Right kidney (tissue), 1 donor: ENCODE data around the gene TFB2M.

ENCODE experiments used
- DNase-seq: peaks from one replicate; pipeline ENCODE4 v3.0.0-alpha.2; 2016

TFB2M gene

DNA sequence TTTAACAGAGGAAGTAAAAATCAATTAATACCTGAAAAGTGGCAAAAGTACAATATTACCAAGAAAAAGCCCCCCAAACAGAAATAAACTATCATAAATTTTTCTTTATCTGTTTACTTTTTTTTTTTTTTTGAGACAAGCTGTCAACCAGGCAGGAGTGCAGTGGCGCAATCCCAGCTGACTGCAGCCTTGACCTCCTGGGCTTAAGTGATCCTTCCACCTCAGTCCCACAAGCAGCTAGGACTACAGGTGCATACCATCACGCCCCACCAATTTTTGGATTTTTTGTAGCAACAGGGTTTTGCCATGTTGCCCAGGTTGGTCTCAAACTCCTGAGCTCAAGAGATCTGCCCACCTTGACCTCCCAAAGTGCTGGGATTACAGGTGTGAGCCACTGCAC, 8.0 kb downstream of the TFB2M start:
- DNase-seq = no peak

DNA sequence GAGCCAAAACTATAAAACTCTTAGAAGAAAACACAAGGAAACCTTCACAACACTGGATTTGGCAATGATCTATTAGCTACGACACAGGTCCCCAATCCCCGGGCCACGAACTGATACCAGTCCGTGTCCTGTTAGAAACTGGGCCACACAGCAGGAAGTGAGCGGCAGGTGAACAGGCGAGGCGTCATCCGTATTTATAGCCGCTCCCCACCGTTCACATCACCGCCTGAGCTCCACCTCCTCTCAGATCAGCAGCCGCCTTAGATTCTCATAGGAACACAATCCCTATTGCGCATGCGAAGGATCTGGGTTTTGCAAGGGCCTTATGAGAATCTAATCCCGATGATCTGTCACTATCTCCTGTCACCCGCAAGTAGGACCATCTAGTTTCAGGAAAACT, 11.9 kb downstream of the TFB2M start:
- DNase-seq = no peak

DNA sequence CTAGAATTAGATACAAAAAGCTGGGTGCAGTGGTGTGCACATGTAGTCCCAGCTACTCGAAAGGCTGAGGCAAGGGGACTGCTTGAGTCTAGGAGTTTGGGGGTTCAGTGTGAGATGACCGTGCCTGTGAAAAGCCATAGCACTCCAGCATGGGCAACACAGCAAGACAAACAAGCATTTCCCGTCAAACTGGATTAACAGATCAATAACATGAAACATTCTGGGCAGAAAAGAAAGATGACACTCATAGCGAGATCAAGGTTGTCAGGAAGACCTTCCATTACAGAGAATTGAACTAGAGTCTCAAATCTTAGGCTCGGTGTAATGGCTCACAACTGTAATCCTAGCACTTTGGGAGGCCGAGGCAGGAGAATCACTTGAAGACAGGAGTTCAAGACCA, 14.0 kb downstream of the TFB2M start:
- DNase-seq = no peak

DNA sequence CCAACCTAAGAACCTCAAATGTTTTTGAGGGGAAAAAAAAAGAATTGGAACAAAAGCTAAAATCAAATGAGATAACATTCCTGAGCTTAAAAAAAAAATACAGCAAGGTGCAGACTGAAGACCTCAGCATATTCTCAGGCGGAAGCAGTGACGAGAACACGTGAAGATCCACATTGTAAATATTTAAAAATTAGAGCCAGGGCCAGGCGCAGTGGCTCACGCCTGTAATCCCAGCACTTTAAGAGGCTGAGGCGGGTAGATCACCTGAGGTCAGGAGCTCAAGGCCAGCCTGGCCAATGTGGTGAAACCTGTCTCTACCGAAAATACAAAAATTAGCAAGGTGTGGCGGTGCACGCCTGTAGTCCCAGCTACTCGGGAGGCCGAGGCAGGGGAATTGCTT, 15.7 kb downstream of the TFB2M start:
- DNase-seq = no peak

DNA sequence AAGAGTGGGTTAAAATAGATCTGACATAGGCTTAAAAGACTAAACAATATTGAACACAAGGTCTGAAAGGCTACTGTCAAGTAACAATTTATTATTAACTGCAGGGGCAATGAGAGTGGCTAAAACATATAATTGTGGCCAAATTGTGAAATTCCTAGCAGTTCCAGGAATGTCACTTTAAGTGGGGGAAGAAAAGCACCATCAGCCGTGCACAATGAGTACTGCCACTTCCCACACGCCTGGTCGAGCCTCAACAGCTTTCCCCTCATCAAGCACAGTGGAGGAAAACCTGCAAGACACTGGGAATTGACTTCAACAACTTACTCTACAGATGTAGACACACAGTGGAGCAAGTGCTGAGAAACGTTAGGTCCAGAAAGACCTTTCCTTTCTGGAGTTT, 16.4 kb downstream of the TFB2M start:
- DNase-seq = no peak

DNA sequence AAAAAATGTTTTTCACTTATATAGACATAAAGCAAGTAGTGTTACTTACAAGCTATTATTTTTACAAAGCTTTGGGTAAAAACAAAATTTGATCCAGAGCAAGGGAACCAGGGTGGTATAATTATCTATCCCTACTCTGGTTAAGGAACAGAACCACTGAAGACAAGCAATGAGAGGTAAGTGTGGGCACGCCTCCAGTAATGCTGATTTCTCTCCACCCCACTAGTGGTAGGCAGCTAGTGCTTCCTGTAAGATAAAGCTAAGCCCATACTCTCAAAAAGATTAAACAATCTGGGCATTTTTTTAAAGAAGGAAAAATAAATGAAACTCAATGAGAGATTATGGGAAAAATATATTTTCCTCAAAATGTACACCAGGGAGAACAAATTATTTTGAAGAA, 22.1 kb downstream of the TFB2M start:
- DNase-seq = no peak

DNA sequence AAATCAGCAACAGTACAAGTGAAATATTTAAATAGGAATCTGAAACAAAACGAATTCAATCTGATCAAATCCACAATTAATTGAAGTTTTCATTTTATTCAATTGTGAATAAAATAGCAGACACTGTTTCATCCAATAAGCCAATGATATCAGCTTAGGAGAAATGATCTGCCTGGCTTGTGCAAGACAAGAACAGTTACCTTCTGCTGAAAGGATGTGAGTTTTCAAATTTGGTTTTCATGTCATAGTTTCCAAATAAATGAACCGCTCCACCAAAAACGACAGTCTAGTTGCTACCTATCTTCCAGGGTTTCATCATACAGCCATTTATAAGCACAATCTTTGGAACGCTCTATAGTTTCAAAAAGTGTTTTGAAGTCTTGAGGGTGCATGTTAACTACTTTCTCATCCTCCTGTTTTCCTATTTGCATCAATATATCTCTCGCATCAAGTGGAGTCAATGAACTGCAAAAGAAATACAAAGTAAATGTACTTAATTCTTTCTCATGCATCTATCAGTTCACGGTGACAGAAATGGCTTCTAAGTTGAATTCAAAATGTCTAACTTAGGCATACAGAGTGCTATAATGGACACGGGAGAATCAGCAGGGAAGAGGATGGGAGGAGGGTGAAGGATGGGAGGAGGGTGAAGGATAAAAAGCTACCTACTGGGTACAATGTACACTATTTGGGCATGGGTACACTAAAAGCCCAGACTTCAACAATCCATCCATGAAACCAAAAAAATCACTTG, 25.1 kb downstream of the TFB2M start:
- DNase-seq = no peak

DNA sequence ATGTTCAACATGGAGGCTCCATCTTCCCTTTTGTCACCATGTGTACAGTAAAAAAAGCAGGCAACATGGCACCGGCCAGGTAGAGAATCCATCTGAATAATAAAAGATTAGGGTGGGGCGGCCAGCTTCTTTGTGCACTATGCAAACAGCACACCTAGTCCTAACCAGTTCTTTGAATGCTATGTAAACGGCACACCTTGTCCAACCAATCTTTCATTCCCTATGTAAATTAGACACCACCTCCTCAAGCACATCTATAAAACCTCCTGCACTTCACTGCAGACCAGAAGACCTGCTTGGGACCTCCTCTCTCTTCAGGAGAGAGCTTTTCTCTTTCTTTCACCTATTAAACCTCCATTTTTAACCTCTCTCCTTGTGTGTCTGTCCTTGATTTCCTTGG, 28.2 kb downstream of the TFB2M start:
- DNase-seq = no peak

DNA sequence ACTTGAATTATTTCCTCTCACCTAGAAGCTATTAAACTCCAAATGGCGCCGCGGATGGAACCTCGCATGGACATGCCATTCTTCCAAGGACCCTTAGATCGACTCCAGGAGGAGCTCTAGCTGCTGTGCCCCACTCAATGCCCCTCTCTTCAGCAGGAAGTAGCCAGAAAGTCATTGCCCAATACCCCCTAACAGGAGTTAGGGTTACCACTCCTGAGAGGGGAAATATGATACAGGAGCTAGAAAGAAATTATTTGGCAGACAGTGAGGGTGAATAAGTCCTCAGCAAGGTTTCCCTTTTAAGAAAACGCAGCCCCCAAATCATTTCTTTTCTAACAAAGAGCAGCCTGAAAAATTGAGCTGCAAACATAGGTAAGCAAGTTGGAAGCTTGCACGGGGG, 28.6 kb downstream of the TFB2M start:
- no peak for DNase-seq

DNA sequence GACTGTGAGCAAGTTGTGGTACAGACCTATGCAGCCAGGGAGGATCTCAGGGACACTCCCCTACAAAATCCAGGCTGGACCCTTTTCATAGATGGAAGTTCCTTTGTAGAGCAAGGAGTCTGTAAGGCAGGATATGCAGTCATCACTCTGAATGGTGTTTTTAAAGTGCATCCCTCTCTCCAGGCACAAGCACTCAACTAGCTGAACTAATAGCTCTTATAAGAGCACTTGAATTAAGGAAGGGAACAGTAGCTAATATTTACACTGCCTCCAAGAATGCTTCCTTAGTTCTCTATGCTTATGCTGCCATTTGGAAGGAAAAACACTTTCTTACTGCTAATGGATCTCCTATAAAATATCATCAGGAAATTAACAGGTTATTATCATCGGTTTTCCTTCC, 31.9 kb downstream of the TFB2M start:
- DNase-seq = no peak

DNA sequence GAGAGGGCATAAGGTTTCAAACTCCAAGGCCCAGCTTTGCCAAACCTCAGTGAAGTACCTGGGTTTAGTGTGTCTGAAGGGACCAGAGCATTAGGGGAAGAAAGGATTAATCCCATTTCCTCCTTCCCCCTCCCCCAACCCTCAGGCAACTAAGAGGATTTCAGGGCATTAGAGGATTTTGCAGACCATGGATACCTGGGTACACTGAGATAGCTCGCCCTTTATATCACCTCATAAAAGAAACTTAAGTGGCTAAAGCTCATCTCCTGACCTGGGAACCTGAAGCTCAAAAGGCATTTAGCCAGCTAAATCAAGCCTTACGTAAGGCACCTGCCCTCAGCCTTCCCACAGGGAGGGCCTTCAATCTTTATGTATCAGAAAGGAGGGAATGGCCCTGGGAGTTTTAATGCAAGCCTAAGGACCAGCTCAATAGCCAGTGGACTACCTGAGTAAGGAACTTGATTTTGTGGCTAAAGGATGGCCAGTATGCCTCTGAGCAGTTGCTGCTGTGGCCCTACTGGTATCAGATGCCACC, 32.6 kb downstream of the TFB2M start:
- no peak for DNase-seq

DNA sequence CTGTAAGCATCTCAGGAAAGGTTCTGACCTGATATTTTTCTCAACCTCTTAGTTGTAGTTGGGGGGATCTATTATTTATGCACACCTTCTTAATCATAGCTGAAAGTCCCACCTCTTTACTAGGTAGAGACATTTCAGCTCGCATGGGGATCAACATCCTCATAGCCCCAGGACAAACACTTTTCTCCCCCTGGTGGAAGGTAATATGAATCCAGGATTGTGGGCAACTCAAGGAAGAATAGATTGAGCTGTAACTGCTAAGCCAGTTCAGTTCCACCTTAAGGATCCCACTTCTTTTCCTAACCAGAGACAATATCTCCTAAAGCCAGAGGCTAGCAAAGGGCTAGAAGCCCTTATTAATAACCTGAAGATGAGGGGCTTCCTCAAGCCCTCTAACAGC, 33.5 kb downstream of the TFB2M start:
- DNase-seq = no peak

DNA sequence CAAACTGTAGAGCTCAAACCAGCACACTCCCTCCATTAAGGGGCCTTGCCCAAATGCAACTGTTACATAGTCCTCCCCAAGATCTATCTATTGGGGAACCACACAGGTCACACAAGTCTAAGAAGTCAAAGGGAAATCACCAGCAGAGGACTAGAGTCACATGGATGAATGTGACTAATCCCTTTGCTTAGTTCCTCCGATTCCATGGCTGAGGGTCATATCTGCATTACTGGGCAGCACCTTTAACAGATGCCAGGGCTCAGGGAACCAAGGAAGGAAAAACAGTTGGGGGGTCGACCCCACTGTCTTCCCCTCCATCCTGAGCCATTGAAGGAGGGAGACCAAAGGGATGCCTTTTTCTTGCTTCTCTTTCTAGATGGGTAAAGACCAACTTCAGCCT, 35.6 kb downstream of the TFB2M start:
- DNase-seq = no peak

DNA sequence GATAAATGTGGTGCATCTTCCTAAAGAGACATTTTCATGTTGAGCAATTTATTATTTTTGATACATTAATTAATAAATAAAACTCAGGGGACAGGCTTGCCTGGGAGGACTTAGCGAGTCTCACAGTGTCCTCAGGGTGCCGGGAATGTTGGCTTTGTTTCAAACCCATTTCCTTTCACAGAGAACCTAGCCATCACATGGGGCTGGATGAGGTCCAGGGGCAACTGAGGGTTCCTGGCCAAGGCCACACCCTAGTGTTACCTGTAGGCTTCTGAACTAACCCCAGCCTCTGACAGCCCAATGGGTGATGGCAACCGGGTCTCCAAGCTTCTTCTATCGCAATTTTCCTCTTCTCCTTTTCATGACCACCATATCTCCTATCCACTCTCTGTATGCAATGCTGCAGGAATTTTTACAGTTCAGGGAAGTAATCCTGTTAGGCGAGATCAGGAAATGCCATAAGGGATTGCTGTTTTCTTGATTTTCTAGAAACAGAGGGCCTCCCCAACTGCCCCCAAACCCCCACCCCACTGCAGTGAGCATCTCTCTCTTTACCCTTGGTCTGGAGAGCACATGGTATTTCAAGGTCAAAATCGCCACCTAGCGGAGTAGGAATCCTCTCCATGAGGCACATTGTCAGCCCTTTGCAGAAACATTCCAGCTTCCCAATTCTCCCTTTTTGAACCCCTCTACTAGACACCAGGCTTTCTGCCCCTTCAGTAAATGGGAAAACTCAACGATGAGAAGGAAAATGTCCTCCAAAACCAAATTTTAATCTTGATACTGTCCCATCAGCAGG, 36.9 kb downstream of the TFB2M start:
- DNase-seq = no peak

DNA sequence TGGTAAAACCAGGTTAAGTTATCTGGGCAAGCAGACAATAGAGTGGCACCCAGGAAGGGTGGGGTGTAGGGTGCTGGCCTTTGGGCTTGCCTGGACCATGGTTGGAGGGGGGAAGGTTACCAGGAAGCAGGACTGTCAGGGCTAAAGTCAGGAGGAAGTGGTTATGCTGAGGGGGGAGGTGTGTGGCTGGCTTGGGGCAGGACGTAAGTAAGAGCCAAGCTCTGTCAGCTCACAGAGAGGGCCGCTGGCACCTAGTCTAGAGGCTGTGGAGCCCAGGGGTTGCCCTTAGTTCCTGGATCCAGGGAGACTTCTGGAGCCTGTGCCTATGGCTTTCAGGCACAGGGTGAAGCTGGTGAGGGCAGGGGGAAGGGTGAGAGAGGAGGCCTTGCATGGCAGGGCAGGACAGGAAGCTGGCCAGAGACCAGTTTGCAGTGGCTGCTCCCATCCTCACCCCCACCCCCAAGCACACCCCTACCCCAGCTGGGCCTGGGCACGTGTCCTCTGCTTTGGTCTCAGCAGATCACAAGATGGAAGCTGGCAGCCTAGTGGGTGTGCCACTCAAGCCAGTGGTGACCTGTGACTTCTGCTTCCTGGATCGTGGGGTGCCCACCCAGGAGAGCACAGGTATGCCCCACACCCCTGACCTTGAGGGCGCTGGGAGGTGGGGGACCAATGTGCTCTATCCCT, 38.5 kb downstream of the TFB2M start:
- DNase-seq = no peak

DNA sequence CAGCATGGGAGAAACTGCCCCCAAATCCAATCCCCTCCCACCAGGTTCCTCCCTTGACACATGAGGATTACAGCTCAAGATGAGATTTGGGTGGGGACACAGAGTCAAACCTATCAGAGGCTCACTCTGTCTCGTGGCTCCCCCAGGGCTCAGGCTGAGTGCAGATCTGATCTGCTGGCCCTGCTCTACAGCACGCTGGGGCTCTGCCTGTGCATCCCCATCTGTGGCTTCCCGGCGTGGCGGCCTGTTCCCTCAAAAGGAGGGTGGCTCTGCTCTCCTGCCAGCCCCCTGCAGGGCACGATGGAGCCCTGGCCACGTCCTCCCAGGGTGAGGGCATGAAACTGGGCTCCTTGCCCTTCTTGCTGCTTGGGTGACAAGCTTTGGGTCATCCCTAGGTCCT, 39.1 kb downstream of the TFB2M start:
- DNase-seq = no peak

DNA sequence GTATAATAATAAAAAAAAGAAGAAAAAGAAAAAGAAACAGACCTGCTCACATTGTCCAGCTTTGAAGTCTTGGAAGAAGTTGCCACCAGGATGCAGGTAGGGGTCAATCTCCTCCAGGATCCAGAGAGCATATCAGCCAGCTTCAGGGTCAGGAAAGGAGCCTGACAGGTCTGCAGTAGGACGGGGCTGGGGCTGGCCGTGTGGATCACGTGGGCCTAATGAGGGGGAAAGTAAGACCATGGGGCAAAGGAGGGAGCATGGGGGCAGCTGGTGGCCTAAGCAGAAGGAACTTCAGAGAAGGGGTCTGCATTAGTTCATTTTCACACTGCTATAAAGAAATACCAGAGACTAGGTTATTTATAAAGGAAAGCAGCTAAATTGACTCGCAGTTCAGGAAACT, 39.7 kb downstream of the TFB2M start:
- no peak for DNase-seq

DNA sequence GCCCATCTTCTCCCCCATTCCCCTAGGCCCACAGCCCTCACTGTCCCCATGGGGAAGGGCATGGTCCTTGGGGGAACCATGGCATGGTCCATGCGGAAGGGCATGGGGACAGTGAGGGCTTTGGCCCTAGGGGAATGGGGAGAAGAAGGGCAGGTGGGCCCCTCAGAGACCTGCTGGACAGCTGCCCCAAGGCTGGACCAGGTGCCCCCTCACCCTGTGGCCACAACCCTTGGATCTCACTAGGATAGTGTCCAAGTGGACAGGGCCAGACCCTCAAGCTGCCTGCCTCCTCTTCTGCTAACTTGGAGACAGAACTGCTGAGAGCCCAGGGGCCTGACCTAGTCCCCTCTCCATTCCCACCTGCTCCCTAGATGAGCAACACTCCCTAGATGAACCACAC, 46.5 kb downstream of the TFB2M start:
- no peak for DNase-seq

DNA sequence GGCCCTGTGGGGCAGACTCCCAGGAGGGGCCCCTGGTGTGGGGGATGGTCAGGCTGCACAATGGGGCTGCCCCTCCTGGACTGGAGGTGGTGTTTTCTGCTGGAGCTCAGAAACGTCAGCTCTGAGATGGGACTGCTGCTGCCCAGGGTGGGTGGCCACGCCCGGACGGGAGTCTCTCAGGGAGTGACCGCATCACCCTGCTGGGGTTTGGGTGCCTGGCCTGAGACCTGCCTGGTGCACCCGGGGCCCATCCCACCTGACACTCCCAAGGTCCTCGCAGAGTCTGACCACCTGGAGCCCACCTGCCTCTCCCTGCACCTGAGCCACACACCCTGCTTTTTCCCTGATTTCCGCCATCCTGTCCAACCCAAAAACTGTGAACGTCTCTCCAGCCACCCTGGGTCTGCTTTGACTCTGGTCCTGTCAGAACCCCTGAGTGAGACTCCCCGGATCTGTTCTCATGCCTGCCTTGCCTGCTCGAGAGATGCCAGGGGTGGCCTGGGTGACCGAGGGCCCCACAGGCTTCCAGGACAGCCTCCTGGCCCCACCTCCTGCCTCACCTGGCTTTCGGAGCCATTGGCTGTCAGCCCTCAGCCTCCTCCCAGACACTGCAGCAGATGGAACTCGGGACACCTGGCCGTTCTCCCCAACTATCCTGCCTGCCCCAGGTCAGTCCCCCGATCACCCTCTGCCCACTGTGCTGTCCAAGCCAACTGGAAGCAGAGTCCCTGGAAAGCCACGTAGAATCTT, 47.4 kb downstream of the TFB2M start:
- DNase-seq = no peak

DNA sequence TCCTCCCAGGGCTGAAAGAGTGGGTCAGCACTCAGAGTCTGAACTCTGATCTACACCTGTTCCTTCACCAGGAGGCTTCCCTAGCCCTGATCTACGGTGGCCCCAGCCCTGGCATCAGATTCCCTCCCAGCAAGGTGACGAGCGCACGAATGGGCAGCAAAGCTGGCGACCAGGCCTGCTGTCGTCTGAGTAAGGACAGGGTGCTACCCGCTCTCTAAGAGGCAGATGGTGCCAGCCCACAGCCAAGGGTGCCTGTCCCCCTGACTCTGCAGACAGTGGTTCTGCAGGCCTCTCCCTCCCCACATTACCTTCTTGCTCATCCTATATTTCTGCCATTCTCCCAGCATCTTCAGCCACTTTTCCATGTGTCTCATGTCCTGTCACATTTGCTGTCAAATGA, 48.7 kb downstream of the TFB2M start:
- DNase-seq = no peak

DNA sequence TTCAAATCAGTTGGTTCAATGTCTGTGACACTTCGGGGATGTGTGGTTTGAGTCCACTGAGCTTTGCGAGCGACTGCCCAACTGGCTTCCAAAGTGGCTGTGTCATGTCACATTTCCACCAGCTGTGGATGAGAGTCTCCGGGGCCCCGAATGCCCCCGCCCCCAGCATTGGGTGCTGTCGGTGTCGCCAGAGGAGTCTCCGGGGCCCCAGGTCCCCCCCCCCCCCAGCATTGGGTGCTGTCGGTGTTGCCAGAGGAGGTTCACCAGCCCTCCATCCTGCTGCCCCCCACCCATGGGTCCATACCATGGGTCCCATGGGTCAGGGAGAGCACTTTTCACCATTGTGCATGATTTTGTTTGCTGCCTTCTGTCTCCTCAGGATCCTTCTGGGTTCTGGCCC, 49.9 kb downstream of the TFB2M start:
- DNase-seq = no peak

DNA sequence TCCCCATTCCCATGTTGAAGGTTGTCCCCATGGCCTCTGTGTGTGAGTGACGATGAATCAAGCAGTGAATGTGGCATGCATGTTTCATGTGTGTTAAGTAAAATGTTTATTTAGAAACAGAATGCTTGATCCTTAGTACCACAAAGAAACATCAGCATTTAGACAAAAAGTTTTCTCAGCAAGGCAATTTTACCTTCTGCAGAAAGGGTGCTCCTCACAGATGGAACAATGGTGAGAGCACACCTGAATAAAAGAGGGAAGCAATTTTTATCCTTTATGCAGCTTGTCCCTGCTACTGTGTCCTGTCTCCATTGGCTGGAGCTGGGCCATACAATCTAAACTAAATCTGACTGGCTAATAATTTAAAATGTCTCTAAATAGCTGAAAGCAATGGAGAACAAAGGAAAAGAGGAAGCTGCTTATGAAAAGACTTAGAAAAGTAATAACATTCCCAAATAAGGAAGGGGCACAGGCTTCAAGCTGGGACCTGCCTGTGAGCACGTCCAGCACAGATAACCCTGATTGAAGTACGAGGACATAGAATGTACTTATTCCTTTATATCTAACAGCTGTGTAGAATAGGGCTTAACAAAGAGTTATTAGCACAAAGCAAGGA, 50.6 kb downstream of the TFB2M start:
- no peak for DNase-seq
